ENCODE data around the gene ICOSLG. TPM values are rescaled to one million over a fixed set of nuclear protein-coding genes. Genes with fewer than 3 reads are reported as not detected.
"Not testable (repeated sequence)": the region's sequence is repeated elsewhere in the genome, so short reads cannot be mapped to it uniquely, and the experiment has no call there.

Gene ICOSLG
- total and polyA plus RNA-seq, 7 donors: 0.27 to 5.7 (median 0.83) TPM

DNA sequence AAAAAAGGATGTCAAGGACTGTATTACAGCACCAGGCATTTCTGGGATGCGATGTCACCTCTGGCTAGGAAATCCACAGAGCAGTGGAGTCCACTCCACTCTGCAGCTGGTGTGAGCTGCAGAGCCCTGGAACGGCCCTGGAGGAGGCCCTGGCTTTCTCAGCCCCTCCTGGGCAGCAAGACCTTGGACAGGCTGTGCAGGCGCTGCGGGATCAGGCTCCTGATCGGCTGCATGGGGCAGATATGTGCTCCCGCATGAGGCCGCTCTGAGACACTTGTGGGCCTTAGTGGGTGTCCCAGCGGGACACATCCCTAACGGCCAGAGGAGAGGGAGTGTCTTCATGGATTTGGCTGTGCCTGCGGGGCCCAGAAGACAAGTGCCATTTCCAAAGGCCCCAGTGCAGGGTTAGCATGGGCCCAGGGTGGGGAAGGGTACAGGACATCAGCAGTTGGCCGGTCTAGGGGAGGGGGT lies 14.8 kb upstream of the ICOSLG start:
- Histone ChIP-seq H3K4me1 (no peaks in the 10 kb centered on the region), H3K4me3 (no peak overlapping the region), H3K36me3 (no peaks in the 10 kb centered on the region), H3K9me3 (peaks cover 0 to 3% (median 0%) of the 10 kb centered on the region in 4 donors), H3K27me3 (peaks cover 0 to 3% (median 0%) of the 10 kb centered on the region in 3 donors), H3K27ac (no peak overlapping the region)
- TF ChIP-seq EP300 (IDR thresholded peaks at IDR 0.05) (no peak), POLR2AphosphoS5 (IDR thresholded peaks at IDR 0.05) (no peak), POLR2A (IDR thresholded peaks at IDR 0.05) (no peak), CTCF (IDR thresholded peaks at IDR 0.05) (no peak)
- DNase-seq: peak; percentile 48
- intact Hi-C loops (cut with DNase I): no loop called here
- WGBS, 2 donors: 89 to 92% methylated on average over 11 of the region's 11 CpGs

GRCh38 chr21:44253832-44254710 lies 13.3 kb upstream of the ICOSLG start:
- Histone ChIP-seq H3K4me1 (no peaks in the 10 kb centered on the region), H3K36me3 (no peaks in the 10 kb centered on the region), H3K9me3 (peaks cover 0 to 1% (median 0%) of the 10 kb centered on the region in 4 donors), H3K27ac (no peak overlapping the region), H3K4me3 (no peak overlapping the region), H3K27me3 (peaks cover 0 to 3% (median 0%) of the 10 kb centered on the region in 3 donors)
- 67 to 77% methylated on average over 29 of the region's 29 CpGs for WGBS, 2 donors
- no peak for TF ChIP-seq POLR2AphosphoS5 (IDR thresholded peaks at IDR 0.05)
- DNase-seq: peak; percentile 47
- intact Hi-C loops (cut with DNase I): no loop called here

GRCh38 chr21:44249204-44250037 lies 8.7 kb upstream of the ICOSLG start:
- H3K9me3 ChIP-seq; H3K4me3 ChIP-seq; H3K27ac ChIP-seq; H3K36me3 ChIP-seq; DNase-seq; H3K4me1 ChIP-seq; intact Hi-C loops (cut with DNase I); H3K27me3 ChIP-seq: not testable (repeated sequence)
- WGBS, 2 donors: no CpG with 5 or more reads among the region's 33 CpGs

DNA sequence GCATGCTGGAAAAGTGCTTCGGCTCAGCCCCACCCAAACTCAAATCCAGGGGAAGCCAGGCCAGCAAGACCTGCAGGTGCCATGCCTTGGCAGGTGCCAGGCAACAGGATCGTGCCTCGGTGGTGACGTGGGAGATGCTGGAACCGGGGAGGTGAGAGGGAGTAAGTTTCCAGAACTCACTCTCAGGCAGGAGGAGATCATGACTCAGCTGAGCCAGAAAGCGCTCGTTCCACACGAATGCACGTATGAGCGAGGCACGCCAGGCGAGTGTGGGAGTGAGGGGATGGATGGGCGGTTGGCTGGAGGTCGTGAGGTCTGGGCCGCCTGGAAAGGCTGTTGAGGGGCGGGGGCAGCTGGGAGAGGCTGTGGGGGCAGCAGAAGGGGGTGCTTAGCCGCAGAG lies 7.2 kb upstream of the ICOSLG start:
- DNase-seq; H3K27me3 ChIP-seq; H3K4me3 ChIP-seq; intact Hi-C loops (cut with DNase I); H3K36me3 ChIP-seq; H3K9me3 ChIP-seq; H3K4me1 ChIP-seq; H3K27ac ChIP-seq: not testable (repeated sequence)
- no CpG with 5 or more reads among the region's 17 CpGs for WGBS, 2 donors

GRCh38 chr21:44243980-44244379 lies 3.2 kb upstream of the ICOSLG start:
- H3K4me1 ChIP-seq; intact Hi-C loops (cut with DNase I): not testable (repeated sequence)
- WGBS, 2 donors: no CpG with 5 or more reads among the region's 15 CpGs

GRCh38 chr21:44241281-44241680 lies 538 bp upstream of the ICOSLG start:
- H3K36me3 ChIP-seq; H3K9me3 ChIP-seq; DNase-seq; H3K27ac ChIP-seq; H3K27me3 ChIP-seq; intact Hi-C loops (cut with DNase I); H3K4me3 ChIP-seq; H3K4me1 ChIP-seq: not testable (repeated sequence)
- WGBS, 2 donors: no CpG with 5 or more reads among the region's 27 CpGs

More at GRCh38 chr21:44243980-44244379, 3.2 kb upstream of the ICOSLG start:
- H3K36me3 ChIP-seq, H3K27me3 ChIP-seq, DNase-seq, H3K4me3 ChIP-seq, H3K27ac ChIP-seq, H3K9me3 ChIP-seq: not testable (repeated sequence)

DNA sequence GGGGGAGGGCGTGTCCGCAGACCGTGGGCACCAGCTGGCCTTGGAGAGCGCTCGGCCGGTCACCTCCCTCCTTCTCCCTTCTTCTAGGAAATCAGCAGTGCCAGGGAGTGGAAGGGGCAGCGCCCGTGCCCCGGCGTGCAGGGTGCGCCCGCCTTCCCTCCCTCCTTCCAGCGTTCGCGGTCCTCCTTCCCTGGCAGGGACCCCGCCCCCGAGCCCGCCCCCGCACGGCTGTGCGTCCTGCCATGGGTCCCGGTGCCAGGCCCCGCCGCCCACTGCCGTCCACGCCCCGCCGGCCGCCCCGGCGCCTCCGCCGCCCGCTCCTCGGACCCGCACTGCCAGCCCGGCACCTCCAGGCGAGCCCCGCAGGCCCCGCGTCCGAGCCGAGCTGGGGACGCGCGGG lies 390 bp downstream of the ICOSLG start:
- H3K4me1 ChIP-seq; DNase-seq; intact Hi-C loops (cut with DNase I); H3K9me3 ChIP-seq; H3K27me3 ChIP-seq; H3K36me3 ChIP-seq; H3K27ac ChIP-seq; H3K4me3 ChIP-seq: not testable (repeated sequence)
- WGBS, 2 donors: no CpG with 5 or more reads among the region's 46 CpGs

- H3K27ac ChIP-seq; intact Hi-C loops (cut with DNase I); H3K4me3 ChIP-seq; H3K27me3 ChIP-seq; H3K9me3 ChIP-seq; H3K4me1 ChIP-seq; DNase-seq; H3K36me3 ChIP-seq: not testable (repeated sequence)
- 93% methylated on average over 22 of the region's 22 CpGs; no CpG with 5 or more reads in 1 of the 2 donors for WGBS, 2 donors
Measured at GRCh38 chr21:44229561-44229960, 11.2 kb downstream of the ICOSLG start.

DNA sequence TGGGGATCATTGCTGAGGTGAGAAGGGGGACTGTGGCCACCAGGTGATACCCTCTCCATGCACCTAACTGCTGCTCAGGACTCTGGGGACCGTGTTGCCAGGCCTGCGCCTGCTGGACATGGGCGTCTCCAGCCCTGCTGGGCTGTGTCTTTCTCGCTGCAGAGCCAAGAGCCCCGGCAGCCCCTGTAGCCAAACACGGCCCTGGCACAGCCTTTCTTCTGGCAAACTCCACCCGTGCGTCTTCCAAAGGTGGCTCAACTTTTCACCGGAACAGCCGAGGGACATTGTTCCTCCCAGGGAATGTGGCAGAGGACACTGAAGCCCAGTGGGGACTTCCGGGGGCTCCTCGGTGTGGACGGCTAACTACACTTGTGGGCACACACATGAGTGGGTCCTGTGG lies 12.6 kb downstream of the ICOSLG start:
- intact Hi-C loops (cut with DNase I): not testable (repeated sequence)

GRCh38 chr21:44227614-44228013 lies 13.1 kb downstream of the ICOSLG start:
- DNase-seq; intact Hi-C loops (cut with DNase I); H3K36me3 ChIP-seq; H3K27me3 ChIP-seq; H3K27ac ChIP-seq; H3K4me1 ChIP-seq; H3K9me3 ChIP-seq; H3K4me3 ChIP-seq: not testable (repeated sequence)
- WGBS, 2 donors: 98% methylated on average over 5 of the region's 9 CpGs; no CpG with 5 or more reads in 1 of the 2 donors

More for the DNA sequence above, 12.6 kb downstream of the ICOSLG start:
- H3K4me1 ChIP-seq, H3K27ac ChIP-seq, DNase-seq, H3K4me3 ChIP-seq, H3K27me3 ChIP-seq, H3K36me3 ChIP-seq, H3K9me3 ChIP-seq: not testable (repeated sequence)
- WGBS, 2 donors: no CpG with 5 or more reads among the region's 13 CpGs

DNA sequence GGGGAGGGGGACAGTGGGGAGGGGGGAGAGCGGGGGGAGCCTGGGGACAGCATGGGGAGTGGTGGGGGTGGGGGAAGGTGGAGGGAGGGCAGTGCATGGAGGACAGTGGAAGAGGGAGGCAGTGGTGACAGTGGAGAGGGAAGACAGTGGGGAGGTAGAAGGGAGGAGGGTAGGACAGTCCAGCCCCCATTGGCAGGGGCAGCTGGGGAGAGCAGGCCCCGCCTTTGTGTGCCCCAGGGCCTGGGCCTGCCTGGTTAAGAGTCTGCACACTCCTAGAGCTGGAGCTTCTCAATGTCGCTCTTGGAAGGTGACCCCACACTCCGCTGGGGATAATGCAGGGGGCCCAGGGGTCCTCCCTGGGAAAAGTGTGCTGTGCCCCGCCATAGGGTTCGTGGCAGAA lies 15.1 kb downstream of the ICOSLG start:
- intact Hi-C loops (cut with DNase I); H3K4me3 ChIP-seq; H3K9me3 ChIP-seq; H3K36me3 ChIP-seq; DNase-seq; H3K4me1 ChIP-seq; H3K27ac ChIP-seq; H3K27me3 ChIP-seq: not testable (repeated sequence)
- WGBS, 2 donors: 100% methylated on average over 1 of the region's 6 CpGs; no CpG with 5 or more reads in 1 of the 2 donors
